CD4-positive, alpha-beta T cell treated with Interleukin-17A for 4 hours (primary cell): Measurements from ENCODE around the gene SLC47A1.
"Not testable (repeated sequence)": the region's sequence is repeated elsewhere in the genome, so short reads cannot be mapped to it uniquely, and the experiment has no call there.

Experiments
- DNase-seq: peaks from one replicate; pipeline ENCODE4 v3.0.0-alpha.2; 2020; ENCODE audit warnings: mixed read lengths

SLC47A1 gene

DNA sequence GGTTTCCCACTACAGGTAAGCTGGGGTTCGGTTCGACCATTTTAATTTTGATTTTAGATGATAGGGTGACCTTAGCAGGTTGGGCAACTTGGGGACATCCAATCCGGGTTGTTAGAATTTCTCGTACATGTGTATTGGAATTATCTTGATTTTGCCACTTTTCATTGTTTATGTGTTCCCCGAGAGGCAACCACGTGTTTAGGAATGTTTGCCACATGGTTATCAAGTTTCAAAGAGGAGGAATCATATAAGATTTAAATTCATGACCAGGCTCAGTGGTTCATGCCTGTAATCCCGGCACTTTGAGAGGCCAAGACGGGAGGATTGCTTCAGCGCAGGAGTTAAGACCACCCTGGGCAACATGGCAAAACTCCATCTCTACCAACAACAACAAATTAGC is 10.0 kb upstream of the SLC47A1 start:
- DNase-seq, result no peak

DNA sequence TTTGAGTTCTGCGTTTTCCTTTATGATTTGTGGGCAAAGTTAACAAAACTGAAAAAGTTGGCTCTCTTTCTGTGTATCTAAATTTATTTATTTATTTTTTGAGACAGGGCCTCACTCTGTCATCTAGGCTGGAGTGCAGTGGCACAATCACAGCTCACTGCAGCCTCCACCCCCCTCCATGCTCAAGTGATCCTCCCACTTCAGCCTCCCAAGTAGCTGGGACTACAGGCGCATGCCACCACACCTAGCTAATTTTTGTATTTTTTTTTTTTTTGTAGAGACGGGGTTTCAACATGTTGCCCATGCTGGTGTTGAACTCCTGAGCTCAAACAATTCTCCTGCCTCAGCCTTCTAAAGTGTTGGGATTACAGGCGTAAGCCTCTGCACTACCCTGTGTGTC is 6.7 kb upstream of the SLC47A1 start:
- DNase-seq, result not testable (repeated sequence)

DNA sequence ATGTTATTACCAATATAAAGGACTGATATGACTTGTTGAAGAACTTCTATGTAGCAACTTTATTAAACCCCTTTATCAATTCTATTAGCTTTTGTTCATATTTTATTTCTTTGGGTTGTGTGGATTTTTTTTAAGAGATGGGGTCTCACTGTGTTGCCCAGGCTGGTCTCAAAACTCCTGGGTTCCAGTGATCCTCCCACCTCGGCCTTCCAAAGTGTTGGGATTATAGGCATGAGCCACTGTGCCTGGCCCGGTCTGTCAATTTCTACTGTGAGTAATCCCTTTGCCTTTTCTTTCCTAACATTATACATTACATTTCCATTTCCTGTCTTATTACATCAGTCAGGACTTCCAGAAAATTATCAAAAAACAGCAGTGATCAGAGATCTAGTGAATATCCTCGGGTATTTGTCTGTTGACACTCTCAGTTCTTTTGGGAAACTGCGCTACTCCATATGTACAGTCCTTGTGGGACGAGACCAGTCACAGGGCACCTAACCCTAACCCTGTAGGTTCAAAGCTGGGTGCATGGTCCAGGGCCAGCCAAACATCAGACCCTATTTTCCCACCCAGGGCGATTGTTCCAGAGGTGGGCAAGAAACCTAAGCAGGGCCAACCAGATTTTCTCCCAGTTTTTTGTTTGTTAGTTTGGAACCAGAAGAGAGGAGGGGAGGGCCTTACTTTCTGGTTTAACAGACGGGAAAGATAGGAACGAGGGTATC is 1.7 kb upstream of the SLC47A1 start:
- DNase-seq, result no peak

DNA sequence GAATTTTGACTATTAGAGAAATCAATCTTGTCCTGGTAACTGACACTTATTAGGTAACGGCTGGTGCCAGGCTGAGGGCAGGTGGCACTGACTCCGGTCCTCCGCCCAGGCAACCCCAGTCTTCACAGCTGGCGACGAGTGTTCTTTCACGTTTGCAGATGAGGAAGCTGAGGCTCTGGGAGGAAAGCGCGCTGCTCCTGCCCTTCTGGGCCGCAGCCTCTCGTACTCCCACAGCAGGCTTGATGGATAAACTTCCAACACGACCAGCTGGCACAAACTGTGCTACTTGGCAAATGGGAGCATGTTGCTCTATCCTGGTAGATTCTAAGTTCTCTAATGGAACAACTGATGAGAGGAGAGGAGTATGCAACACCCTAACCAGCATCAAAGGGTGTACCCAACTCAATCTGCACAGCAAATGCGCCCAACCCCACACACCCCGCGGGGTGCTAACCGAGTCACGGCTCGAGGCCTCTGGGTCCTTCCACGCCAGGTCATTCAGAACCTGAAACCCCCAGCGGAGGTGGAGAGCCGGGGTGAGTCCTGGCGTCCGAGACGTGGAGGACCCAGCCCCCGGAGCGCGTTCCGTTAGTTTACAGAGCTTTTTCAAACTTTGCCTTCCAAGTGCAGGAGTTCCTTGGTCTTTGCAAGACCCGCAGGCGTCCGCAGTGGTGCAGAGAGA is 477 bp upstream of the SLC47A1 start:
- no peak for DNase-seq

DNA sequence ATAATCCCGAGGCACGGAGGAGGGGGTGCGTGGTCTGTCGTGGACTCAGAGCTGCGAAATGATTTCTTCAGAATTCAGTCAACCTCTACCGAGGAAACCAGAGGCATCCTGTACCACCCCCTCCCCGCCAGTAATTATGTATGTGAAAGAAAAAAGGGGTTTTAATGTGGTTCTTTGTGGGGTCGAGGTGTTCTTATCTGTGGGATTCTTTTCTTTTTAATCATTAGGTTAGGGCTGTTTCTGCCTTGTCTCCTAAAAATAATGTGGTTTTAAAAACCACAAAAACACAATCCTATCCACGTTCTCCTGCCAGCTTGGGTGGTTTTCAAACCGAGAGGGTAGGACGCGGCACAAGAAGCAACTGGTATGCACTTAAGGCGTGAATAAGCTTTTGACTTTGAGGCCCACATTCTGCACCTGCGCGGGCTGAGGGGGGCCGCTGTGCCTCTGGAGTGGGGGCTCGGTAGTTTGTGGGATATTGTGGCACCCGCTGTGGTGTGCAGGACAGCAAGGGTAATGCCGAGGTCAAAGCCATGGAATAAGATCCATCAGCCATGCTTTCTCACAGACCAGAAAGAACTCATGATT is 1.0 kb downstream of the SLC47A1 start:
- DNase-seq, result no peak

DNA sequence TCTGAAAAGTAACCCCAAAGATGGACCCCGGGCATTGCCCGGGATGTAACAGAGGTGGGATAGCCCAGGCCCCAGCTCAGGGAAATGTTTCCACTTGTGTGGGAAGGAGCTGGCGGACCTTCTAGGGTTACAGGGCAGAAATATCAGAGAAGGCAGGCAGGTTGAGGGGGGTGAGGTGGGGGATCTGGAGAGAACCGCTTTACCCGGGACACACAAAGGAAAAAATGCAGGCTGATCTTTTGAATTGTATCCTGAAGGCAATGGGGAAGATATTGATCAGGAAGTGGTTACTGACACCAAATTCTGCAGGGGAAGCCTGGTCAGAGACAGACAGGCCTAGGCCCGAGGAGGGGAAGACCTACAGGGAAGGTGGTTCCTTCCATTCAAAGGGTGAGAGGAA is 3.5 kb downstream of the SLC47A1 start:
- DNase-seq, result no peak

DNA sequence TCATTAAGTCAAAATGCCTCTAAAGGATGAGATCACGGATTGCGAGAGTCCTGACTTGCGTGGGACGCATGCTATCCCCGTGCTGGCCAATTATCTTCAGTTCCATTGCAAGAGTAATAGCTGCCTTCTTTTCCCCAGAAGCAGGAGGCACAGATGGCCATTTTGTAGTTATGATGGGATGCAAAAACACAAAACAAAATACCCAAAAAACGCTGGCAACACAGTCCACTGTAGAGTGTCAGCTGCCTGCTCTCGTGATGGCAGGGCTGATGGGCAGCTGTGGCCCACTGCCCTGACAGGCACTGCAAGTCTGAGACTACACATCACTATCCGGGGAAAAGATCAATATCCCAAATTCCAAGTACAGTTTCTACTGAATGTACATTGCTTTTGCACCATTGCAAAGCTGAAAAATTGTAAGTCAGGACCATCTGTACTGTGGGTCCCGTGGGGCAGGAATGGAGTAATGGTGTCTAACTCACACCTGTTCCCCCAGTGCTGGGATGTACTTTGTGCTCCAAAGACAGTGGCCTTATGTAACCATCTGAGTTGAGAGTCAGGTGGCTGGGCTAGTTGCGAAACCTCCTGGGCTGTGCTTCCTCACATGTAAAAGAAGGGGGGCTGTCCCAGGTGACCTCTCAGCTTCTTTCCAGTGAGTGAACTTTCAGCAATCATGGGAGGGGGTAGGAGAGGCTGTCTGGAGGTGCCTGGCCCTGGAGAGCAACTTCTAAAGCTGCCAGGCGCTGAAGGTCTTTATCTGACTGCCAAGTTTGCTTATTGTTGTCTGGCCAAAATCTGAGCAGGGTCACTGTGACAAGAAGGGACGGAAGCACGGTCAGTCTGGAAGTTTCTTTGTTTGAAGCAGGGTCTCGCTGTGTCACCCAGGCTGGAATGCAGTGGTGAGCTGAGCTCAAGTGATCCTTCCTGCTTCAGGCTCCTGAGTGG is 4.7 kb downstream of the SLC47A1 start:
- DNase-seq, result no peak

DNA sequence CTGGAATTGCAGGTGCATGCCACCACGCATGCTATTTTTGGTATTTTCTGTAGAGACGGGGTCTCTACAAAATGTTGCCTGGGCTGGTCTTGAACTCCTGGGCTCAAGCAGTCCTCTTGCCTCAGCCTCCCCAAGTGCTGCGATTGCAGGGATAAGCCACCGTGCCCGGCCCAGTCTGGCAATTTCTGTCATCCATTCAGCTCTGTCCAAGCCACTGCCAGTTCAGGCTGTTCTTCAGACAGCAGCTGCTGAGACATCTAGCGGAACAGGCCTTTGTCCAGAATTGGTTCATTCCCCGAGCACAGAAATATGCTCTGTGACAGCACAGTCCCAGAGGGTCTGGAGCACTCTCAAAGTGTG is 5.4 kb downstream of the SLC47A1 start:
- no peak for DNase-seq

DNA sequence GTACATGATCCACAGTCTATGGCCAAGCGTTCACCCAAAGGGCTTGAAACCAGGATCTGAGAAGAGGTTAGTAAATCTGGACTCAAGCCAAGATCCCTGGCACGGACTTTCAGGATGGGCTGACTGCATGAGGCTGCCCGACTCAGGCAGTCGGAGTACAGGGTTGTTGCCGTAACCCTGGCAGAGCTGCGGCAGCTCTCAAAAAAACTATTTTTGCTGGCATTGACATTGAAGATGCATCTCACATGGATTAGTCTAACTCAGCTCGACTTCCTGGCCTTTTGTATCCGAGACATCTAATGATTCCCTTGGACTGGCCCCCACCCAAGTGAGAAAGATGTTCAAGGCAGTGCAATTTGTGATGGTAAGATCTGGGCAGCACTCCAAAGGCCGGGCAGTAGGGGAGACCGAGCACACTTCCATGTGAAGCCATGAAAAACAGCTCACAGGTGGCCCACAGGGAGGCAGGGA is 6.2 kb downstream of the SLC47A1 start:
- no peak for DNase-seq

DNA sequence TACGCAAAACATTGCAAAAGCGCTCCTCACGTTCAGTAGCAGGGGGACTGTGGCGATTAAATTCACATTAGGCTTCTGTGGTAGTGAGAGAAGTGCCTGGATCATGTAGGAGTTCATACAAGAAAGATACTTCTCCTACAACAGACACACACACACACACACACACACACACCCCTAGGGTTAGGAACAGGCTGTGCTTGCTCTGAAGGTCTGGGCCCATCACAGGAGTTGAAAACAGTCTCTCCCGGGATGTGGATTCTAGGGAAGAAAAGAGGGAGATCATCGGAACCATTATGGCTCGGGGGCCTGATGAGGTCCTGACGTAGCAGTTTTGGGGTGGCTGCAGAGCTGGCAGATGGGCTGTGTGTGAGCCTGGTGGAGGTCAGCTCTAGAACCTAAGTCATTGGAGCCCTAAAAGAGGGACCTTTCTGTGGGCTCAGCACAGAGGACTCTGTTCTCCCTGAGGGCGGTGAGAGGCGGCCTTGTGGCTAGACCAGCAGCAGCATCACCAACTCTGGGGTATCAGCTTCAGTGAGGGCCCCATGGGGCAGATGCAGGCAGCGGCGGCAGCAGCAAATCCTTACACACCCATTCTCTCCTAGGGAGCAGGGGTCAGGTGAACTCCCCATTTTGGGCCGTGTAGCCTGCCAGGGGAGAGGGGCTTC is 7.2 kb downstream of the SLC47A1 start:
- no peak for DNase-seq

DNA sequence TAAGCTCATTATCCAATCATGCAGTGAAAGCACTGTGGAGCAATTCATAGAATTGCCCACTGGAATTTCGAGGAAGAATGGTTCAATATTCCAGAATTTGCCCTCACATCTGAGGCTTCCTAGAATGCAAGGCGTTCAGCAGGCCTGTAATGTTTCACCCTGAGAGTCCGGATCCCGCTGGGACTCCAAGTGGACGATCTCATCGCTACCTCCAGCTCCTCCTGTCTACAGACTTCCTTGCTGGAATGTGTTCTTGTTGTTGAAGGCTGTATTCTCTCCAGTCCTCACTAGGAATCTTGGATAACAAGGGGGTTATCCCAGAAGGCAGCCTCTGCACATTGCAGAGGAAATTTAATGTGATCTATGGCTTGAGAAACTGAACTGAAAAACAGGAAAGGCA is 7.8 kb downstream of the SLC47A1 start:
- no peak for DNase-seq

DNA sequence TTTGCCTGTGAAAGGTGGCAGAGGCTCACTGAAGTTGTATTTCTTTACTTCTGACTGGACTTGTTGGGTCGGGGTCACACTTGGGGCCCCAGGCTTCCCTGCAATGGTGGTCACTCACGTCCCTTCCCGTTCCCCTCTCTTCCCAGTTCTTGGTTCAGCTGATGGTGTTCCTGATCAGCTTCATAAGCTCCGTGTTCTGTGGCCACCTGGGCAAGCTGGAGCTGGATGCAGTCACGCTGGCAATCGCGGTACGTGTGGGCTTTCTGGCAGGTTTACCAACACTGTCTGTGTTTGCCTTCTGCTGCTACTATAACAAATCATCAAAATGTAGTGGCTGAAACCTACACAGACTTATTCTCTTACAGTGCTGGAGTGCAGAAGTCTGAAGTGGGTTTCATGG is 8.6 kb downstream of the SLC47A1 start:
- no peak for DNase-seq

DNA sequence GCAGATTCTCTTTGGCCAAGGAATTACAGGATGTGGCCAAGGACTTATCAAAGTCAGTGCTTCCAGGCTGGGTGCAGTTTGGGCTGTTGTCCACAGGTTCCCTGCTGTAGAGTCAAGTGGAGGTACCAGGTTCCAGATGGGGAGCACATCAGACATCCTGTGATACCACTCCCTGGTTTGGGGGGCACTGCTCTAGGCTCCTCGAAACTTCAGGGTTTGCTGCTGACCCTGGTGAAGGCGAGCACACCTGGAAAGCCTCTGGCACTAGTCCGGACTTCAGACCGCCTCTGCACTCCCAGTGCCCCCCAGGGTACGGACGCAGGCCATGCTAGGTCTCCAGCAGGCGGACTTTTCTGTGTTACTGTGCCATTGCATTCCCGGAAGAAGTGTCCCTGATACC is 10.7 kb downstream of the SLC47A1 start:
- no peak for DNase-seq

DNA sequence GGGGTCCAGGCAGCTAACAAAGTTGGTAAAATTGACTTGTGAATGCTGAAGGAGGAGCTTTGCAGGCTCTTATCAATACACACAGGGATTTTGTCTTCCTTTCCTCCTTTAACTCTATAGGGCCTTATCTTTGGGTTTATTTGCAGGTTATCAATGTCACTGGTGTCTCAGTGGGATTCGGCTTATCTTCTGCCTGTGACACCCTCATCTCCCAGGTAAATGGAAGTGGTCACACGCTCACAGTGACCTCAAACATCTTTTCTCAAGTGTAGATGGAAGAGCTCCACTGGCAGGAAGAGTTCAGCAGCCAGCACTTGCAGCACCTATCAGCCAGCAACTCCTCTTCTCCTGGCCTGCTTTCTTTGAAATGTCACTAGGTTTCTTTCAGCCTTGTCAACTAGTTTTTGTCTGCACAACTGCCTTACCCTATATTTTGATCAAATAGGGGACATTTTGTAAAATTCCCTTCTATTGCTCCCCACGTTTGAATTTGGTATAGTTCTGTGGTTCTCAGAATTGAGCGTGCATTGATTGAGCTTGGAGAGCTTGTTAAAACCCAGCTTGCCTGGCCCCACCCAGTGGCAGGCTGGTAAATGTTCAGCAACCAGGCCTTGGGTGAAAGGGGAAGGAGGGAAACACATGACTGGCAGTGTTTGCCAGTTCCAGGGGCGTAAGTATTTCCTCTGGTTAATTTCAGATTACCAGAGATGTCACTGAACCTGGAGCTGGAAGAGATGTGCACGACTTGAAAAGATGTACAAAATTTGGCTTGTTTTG is 12.8 kb downstream of the SLC47A1 start:
- peak; percentile 27 for DNase-seq

DNA sequence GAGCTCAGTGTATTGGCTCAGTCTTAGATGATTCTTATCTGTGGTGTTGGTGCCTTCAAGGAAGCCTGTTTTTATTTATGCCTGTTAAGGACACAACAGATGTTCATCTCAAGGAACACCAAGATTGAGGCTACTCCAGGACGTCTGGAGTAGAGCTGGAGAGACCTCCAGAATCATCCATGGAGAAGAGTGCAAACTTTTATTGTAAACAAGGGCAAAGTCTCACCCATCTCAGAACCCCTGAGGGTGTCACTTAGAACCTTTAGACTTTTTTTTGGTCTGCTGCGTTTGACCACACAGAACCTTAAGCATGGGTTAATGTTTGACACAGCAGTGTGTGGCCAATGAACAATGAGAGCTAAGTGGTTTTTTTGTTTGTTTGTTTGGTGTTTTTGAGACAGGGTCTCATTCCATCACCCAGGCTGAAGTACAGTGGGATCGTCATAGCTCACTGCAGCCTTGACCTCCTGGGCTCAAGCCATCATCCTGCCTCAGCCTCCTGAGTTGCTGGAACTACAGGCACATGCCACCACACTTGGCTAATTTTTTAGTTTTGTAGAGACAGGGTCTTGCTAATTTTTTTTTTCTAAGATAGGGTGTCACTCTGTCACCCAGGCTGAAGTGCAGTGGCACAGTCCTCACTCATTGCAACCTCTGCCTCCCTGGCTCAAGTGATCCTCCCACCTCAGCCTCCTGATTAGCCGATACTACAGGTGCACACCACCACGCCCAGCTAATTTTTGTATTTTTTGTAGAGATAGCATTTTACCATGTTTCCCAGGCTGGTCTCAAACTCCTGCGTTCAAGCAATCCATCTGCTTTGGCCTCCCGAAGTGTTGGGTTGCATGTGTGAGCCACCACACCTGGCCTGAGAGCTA is 16.3 kb downstream of the SLC47A1 start:
- DNase-seq, result no peak

DNA sequence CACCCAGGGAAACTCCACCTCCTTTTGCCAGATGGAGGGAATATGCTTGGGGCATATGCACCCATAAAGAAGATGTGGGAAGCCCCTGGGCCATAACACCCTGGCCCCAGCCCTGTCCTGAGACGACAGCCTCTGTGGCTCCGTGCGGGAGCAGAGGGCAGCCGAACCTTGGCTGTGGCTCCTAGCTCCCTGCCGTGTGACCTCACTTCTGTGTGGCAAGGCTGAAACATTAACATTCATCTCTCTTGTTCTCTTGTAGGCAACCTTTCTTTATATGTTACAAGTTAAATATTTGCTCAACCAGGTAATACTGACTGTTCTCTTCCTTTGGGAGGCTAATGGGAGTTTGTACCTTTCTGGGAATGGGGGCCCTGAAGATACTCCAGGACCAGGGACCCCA is 17.5 kb downstream of the SLC47A1 start:
- no peak for DNase-seq

DNA sequence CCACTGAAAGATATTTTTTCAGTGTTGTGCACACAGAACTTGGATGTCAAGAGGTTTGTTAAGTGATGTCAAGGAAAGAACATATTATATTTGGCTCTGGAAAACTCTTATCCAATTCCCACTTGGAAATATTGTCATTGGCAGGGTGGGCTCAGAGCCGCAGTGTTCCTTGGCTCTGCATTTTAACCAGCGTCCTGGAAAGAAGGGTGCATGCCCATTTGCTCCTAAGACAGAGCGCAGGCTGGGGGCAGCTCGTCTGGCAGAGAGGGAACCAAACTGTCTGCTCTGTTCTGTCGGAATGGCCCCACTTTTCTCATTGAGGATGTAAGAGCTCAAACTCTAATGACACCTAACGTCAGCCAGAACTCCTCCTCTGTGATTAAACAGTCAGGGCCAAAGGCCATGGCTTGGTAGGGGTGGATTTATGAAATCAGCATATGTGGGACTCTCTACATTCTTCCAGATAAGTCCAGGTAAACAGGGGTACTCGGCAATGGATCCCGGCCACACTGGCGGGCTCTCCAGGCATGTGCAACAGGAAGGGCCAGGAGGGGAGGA is 18.0 kb downstream of the SLC47A1 start:
- no peak for DNase-seq

DNA sequence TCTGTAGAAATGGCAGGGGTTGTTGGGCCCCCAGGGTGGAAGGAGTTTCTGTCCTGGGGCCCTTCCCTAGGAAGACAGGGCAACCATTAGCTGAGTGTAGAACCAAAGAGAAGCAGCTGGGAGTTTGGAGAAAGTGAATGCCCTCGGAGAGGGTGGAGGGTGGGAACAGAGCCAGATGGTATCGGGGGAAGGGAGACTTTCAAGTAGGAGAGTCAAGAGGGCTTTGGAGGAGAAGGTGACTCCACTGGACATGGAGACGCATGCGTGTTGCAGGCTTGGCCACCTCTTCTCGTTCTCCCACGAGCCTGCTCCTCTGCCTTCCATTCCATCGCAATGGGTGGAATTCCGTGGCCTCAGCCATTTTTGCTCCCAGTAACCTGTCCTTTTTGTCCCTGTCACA is 19.4 kb downstream of the SLC47A1 start:
- DNase-seq, result no peak

DNA sequence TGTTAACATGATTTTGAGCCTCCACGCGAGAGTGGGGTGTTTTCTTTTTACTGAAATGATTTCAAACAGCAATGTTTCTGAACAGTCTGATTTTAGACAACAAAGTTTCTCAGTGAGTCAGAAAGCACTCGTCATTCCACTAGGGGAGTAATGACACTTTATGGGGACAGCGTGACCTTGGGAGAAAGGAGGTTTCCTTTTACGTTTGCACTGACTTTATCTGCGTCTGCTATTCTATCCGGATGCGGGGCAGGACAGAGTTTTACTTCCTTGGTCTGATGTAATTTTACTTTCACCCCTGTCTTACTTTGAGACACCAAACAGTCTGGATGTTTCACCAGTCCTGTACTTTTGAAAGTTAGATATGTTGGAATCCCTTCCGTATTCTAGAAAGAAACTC is 20.7 kb downstream of the SLC47A1 start:
- DNase-seq, result no peak

DNA sequence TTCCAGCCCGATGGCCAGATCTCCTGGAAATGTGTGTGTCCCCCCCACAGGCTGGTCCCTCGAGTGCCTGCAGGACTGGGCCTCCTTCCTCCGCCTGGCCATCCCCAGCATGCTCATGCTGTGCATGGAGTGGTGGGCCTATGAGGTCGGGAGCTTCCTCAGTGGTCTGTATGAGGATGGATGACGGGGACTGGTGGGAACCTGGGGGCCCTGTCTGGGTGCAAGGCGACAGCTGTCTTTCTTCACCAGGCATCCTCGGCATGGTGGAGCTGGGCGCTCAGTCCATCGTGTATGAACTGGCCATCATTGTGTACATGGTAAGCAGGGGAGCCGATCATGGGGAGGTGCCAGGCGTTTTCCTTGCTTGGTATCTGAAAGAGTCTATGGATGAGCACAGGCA is 22.1 kb downstream of the SLC47A1 start:
- DNase-seq, result no peak
